ENCODE measurements around the gene TSHZ2. TPM values are rescaled to one million over a fixed set of nuclear protein-coding genes. Genes with fewer than 3 reads are reported as not detected.

TSHZ2 gene
- polyA plus RNA-seq, 1 donor: 14.2 TPM

DNA sequence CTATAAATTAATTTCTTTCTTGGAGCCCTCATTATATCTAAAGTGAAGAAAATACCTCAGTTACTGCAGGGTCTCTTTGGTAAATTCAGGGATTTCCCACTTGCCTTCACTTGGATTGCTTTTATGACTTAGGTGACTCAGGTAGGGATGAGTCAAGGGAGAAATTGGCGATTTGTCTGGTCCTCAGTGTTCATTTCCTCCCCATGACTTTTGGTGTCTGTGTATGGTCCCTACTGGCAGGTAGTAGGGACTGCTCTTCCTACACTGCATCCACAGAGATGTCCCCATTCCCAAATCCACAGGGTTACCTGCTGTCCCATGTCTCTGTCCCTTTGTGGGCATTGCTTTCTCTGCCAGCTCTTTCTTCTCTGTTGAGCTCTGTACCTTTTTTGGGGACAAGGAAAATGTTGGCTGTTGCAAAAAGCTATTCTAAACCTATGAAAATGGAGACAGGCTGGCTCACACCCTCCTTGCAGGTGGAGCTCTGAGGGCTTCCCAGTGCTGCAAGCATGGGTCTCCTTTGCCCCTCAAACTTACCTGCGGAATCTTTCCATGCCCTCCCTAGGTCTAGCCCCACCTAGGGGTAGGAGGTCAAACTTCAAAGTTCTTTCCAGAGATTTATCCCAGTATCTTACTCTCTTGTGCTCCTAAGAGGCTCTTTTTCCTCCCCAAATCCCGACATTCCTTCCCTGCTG lies 409.6 kb downstream of the TSHZ2 start:
- DNase-seq: no peak

DNA sequence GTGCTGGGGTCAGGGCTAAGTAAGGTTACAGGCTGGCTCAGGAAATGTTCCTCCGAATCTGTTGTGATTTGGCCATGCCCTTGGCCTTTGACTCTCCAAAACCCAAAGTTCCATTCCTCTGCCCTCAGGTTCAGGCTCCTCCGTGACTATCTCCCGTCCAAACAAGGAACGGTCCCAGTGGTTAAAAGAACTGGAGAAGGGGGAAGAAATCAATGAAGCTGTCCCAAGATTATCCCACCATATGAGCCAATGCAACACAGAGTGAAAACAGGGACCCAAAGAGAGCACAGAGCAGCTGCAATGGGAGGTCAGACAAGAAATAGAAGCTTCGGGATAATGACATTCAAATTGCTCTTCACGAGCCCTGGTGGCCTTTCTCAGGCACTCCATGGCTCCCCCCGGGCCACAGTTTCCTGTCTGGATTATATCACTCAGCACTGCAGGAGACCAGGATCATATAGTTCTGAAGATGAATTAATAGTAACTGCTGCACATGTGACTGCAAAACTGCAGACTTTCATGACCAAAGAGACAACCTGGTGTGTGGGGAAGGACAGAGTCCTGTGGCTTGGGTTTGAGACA lies 410.2 kb downstream of the TSHZ2 start:
- no peak for DNase-seq

DNA sequence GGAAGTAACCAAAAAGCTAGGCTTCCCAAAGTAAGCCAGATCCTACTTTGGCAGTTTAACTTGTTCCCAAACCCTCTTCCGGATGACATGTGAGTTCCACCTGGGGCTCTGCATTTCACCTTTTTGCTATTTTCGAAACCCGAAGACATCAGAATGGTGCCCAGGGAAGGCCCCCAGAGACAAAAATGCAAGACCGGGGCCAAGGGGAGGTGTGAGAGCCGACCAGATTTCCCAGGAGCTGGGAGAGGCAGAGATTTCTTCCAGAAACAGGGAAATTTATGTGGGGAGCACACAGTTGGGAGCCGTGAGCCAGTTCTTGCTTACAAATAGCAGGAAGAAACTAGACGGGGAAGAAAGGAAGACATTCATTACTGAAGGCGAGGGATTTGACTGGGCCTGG lies 411.8 kb downstream of the TSHZ2 start:
- DNase-seq: no peak

DNA sequence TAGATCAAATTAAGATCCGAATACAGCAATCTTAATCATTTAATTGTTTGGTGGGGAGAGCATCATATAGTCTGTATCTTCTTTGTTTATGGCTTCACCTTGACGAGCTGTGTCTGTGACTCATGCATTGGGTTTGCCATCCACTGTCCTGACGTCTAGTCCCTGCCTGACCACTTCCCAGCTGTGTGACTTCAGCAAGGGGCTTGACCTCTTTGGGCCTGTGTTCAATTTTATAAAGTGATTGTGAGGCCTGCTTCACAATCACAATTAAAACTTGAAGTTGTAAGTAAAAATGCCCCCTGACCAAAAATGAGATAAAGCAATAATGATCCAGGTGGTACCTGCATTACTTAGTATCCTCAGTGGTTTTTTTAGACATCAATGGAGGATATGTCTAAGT lies 412.2 kb downstream of the TSHZ2 start:
- DNase-seq: no peak

DNA sequence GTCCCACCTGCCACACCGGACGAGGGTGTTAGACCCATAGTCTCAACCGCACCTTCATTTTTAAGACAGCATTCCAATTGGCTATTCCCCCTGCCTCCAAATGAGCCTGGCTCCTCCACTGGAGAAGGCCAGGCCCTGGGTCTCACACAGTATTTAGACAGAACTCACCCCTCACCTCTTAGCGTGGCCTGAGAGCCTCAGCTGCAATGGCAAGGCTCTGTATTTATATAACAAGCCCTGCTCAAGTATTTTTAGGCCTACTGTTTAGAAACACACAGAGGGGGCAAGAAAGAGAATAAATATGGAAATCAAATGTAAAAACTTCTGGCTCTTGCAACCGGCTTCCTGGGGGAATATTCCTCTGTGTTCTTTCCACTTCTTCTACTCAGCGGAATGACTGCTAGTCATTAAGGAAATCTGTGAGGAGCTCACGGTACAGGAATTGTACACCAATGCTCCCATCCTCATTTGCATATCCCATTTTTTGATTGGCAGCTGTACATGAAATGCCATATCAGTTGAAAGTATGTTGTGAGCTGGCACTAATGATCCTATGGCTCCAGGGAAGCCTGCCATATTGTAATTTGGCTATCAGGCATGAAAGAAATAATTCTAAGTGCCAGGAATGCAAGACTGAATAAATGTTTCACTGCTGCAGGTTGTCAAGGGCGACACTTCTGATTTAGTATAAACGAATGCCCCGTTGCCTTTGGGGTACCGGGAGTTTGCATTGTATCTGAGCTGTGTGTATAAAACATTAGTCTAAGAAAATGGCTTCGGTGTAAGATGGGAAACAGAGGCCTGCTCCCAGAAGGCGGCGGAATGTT lies 414.0 kb downstream of the TSHZ2 start:
- DNase-seq: no peak

DNA sequence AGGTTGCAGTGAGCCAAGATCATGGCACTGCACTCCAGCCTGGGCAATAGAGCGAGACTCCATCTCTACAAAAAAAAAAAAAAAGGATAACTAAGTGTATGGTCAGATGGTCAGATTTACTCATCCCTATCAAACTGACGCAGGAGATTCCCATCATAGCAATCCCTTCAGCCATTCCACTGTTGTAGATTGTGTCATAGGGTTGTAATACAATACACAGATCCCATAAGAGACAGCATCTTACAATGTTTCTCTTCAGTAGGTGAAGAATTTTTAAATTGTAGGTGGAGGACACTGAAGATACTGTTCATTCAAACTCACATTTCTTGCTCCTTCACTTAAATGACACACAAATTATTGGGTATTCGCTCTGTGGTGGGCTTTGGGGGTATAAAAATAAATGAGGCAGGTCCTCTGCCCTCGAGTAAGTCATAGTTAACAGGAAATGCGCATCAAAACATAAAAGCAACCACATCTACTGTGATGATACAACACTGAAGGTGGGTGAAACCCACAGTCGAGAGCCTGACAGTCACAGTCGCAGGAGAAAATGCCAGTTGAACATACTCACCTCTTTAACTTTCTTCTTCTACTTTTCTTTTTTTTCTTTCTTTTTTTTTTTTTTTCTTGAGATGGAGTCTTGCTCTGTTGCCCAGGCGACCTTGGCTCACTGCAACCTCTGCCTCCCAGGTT lies 416.0 kb downstream of the TSHZ2 start:
- no peak for DNase-seq

DNA sequence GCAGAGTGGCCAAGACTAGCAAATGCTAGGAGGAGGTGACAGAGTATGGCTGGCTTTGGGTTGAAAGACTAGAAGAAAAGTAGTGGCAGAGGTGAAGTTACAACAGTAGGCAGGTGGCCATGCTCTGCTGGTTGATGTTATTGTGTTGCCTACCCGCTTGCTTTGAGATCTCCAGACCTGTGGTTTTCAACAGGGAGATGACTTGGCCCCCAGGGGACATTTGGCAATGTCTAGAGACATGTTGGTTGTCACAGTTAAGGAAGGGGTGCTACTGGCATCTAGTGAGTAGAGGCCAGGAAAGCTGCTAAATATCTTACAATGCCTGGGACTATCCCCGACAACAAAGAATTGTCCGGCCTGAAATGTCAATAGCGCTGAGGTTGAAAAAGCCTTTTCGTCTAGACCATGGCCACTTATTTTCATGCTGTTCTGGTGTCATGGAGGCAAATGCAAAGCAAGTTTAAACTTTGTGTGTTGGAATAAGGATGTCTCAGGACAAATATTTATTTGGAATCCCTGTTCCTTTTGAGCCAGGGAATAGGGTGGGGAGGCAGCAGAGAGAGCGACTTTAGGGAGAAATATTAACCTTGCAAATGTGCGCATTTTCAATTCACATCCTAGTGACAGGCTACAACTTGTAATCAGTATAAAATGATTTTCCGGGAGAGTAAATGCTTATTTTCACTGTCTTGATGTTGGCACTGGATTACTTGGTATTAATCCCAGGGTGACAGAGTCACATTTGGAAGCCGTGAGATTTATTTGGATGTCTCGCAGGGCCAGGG lies 417.6 kb downstream of the TSHZ2 start:
- DNase-seq: no peak

DNA sequence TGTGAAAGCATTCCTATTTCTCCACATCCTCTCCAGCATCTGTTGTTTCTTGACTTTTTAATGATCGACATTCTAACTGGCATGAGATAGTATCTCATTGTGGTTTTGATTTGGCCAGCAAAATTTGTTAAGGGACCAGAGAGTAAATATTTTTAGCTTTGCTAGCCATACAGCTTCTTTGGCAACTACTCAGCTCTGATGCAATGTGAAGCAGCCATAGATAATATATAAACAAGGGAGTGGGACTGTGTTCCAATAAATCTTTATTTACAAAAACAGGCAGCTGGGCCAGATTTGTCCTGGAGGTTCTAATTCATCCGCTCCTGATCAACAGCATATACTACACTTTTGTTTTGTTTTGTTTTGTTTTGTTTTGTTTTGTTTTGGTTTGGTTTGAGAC lies 418.6 kb downstream of the TSHZ2 start:
- no peak for DNase-seq

DNA sequence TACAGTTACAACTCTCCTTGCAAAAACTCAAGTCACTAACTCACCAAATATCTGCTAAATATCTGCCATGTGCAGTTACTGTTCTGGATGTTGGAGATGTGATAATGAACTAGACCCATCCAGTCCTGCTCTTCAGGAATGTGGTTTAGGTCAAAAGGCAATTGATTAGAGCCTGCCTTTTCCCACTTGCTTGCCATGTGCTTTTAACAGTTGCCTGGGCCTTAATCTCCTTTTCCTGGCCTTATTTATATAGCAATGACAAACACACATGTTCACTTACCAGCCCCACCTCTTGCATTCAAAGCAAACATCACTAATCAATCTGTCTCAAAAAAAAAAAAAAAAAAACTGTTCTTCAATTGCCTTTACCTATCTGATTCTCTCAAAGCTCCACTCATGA lies 422.3 kb downstream of the TSHZ2 start:
- no peak for DNase-seq

DNA sequence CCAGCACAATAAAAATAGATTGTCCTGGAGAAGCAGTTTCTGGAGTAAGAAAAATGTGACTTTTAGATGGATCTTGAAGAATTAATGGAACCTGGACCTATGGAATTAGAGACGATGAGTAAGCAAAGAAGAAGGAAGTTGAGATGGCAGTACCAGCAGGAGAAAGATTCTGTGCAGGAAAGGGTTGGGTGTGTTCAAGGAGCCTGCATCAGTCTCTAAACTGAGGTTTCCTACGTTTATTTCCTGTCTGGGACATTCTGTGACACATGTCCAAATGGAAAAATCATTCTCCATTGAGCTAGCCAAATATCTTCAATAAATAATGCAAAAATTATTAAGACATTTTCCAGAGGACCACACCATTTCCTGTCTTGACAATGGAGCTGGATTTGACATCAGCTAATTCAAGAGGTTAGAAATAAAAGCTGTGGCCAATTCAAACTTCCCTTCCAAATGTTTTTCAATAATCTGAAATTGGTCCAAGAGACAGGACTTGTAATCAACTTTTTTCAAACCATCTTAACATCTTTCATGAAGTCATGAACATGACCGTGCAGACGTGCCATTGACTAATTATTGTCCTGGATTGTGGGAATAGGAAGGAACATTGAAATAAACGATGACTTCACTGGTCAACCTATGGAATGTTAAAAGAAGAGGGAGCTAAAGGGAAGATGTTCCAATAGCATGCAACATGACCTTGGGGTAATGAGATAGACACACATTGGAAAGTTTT lies 423.2 kb downstream of the TSHZ2 start:
- DNase-seq: no peak

DNA sequence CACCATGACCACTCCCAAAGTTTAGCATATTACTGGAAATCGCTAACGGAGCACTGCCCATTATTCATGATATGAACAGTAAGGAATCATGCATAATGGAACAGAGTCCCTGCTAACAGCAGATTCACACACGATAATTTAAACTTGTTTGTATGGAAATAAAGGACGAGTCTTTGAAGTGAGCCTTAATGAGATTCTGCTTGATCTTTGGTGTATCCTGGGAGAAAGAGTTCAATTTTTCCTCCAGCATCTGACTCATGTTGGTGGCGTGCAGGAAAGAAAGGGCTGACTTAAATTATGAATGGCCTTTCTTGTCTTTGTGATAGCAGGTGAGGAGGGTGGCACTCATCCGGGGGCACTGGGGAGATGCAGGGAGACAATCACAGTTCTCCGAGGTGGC lies 426.9 kb downstream of the TSHZ2 start:
- DNase-seq: no peak

DNA sequence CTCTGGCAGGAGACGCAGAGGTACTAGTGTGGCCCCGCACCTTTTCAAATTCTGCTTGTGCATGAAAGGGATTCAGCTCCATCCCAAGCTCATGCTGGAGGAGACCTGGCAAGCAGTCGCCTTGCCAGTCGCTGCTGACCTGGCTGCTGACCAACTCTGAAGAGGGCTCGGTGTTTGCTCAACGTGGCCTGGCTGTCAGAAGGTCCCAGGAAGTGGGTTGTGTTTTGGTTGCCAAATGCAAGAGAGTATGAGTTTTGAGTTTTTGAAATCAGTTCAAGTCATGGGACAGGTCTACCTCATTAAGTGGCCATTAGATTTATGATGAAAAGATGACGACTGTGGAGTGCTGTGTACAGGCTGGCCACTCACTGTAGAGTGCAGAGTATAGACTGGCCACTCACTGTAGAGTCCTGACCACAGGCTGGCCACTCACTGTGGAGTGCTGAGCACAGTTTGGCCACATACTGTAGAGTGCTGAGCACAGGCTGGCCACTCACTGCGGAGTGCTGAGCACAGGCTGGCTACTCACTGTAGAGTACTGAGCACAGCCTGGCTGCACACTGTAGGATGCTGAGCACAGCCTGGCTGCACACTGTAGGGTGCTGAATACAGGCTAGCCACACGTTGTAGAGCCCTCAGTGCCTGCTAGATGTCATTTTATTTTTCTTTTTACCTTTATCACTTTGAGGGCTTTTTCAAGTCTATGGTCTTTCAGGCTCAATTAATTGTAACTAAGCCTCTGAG lies 427.6 kb downstream of the TSHZ2 start:
- DNase-seq: no peak

DNA sequence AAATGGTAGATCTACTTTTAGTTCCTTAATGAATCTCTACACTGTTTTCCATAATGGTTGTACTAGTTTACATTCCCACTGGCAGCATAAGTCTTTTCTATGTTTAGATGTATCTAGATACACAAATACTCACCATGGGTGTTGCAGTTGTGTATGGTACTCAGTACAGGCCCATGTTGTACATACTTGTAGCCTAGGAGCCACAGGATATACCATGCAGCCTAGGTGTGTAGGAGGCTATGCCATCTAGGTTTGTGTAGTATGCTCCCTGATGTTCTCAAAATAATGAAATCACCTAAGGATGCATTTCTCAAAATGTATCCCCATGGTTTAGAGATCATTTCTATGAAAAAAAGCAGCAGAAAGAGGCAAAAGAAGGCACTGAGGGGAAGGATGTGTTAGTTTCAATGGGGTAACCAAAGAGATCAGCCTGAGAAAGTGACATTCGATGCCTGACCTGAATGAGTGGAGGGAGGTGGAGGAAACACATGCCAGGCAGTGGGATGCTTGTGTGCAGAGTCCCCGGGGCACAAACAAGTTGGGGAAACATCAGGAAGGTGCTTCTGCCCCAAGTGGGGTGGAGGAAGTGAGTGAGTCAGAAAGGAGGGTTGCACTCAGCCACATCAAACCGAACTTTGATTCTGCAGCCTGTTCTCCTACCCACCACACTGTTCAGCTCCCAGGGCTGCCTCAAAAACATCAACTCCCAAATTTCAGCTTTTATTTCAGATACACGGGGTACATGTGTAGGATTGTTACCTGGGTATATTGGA lies 430.3 kb downstream of the TSHZ2 start:
- DNase-seq: no peak

DNA sequence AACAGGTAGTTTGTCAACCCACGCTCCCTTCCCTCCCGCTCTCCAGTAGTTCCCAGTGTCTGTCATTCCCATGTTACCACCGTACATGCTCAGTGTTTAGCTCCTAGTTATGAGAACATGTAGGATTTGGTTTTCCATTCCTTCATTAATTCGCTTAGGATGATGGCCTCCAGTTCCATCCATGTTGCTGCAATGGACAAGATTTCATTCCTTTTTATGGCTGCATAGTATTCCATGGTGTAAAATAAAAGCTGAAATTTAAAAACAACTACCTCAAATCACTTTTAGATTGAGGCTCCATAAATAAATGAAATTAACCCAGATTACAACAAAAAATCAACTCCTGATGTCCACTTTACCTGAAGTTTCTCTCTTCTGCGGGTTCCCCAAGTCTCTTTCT lies 430.9 kb downstream of the TSHZ2 start:
- DNase-seq: no peak

DNA sequence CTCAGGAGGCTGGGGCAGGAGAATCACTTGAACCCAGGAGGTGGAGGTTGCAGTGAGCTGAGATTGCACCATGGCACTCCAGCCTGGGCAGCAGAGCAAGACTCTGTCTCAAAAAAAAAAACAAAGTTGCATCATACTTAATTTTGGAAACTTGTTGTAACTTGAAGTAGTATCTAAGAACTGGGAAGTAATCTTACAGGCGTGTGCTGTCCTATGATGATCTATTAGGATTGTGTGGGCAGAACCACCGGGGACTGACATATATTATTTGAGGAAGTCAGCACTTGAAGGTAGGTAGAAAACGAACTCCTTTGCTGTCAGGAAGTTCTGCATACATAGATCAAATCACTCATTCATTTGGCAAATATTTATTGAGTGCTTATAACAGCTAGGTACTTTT lies 433.0 kb downstream of the TSHZ2 start:
- DNase-seq: no peak

DNA sequence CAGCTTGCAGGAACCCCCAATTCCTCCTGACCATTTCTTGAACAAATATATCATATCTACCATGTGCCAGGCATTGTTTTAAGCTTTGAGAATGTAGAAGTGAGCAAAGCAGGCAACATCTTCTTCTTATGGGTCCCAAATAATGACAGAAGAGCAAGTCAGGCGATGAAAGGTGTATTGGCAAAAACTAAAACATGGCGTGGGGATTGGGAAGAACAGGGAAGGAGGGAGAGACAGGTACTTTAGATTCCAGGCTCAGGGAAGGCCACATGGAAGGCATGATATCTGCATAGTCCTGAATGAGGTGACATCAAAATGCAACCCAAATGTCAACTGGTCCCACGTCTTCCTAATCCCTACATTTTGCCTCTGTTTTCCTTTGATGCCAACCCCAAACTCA lies 434.4 kb downstream of the TSHZ2 start:
- no peak for DNase-seq

DNA sequence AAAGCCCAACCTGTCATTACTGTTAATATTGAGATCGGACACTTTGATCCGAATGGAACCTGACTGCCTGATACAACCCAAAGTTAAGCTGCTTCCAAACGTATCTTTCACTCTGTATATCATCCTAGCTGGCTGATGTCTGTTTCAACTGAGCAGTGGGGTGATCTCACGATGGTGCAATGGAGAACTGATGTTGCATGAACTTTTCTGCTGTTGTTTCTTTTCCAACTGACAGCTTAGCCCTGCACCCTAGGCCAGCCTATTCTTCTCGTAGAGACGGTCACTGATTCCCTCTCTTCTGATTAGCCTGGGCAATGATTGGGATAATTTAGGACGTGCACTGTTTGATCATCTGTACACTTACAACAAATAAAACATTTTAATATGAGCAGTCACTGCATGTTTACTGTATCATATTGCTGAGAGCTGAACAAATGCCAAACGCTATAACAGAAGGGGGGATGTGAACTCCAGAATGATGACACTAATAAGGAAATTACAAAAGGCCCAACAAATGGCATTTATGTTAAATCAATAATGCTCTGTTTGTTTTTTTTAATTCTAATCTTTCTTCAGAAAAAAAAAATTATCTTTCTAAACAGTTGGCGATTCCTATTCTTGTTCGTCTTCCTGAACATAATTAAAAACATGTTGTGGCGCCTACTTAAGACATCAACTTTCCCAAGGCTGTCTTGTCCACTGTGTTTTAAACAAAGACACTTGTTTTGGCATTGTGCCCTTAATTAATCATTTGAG lies 436.7 kb downstream of the TSHZ2 start:
- no peak for DNase-seq

DNA sequence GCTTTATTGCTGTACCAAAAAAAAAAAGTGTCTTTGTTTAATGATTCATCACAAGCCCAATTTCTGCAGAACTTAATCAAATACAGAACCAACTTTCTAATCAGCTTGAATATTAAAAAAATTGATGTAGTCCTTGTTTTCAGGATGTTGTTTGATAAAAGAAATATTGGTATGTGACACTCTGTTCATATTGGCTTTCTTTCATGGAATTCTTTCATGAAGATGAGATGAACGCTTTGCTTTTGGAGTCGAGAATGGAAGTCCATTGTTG lies 437.2 kb downstream of the TSHZ2 start:
- no peak for DNase-seq

DNA sequence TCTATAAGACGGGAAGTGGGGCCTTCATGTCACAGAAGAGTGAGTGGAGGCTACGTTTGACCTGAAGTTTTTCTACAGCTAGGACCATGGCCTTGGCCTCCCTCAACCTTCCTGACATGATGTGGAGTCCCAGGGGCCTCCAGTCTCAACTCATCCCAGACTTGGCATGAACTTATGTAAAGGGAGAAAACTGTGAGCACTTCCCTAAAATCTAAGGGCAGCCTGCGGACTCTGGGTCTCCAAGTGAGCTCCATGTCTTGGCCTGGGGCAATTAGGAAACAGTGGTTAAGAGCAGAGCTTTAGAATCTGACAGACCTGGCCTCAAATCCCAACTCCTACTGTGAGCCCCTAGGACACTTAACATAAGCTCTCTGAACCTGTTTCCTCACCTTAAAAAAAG lies 439.0 kb downstream of the TSHZ2 start:
- DNase-seq: no peak
